Gastrocnemius medialis (tissue), 4 donors: ENCODE data around the gene GNAQ.

ENCODE experiments used
- CTCF ChIP-seq, 5 experiments: fragments of 450-650 bp in 3 of 5; fragments of 200-600 bp in 2 of 5; sonication (generic) in 2 of 5; IDR thresholded peaks in 4 of 5; conservative IDR thresholded peaks in 1 of 5; 1 replicate in 4 of 5; 2 replicates in 1 of 5; pipeline ENCODE4 v1.5.1; 2016 to 2019; ENCODE audit warnings: antibody characterized with exemption in 5 of 5, mild to moderate bottlenecking in 3 of 5, moderate library complexity in 3 of 5
- POLR2A ChIP-seq, 2 donors: fragments of 450-650 bp; IDR thresholded peaks; one replicate each; pipeline ENCODE4 v1.6.1; 2017; ENCODE audit warnings: antibody characterized with exemption in 2 of 2, mild to moderate bottlenecking in 2 of 2, moderate library complexity in 2 of 2

- TF ChIP-seq POLR2A (IDR thresholded peaks at IDR 0.05) (no peak), CTCF (IDR thresholded peaks at IDR 0.05 in 4 of 5, conservative IDR thresholded peaks at IDR 0.05 in 1 of 5) (no peak)
Measured at GRCh38 chr9:77988630-77989029, 43.0 kb downstream of the GNAQ start.
